Brain microvascular endothelial cell (primary cell): ENCODE results near the gene GSTT2.
"Not testable (repeated sequence)": the region's sequence is repeated elsewhere in the genome, so short reads cannot be mapped to it uniquely, and the experiment has no call there.

Source experiments
- DNase-seq: peaks from one replicate; pipeline ENCODE4 v3.0.0-alpha.2; 2020
- H3K27ac ChIP-seq: fragments of 250-450 bp; sonication (Bioruptor Pico); 2 replicates; pipeline ENCODE4 v1.5.1; 2020; ENCODE audit warnings: mild to moderate bottlenecking, moderate library complexity
- H3K27me3 ChIP-seq: fragments of 250-450 bp; sonication (Bioruptor Pico); replicated peaks from 2 replicates; pipeline ENCODE4 v1.5.1; 2020; ENCODE audit warnings: mild to moderate bottlenecking
- H3K36me3 ChIP-seq: fragments of 250-450 bp; sonication (Bioruptor Pico); replicated peaks from 2 replicates; pipeline ENCODE4 v1.5.1; 2020; ENCODE audit warnings: mild to moderate bottlenecking
- H3K4me3 ChIP-seq: 2 replicates; pipeline ENCODE4 v1.5.1; 2011; ENCODE audit warnings: low read depth, mild to moderate bottlenecking, control low read depth, low read length, moderate library complexity
- in situ Hi-C: cut with HindIII; loops from 2 replicates; pipeline ENCODE4 v1.10.0; 2017; ENCODE audit warnings: low sequenced_read_pairs, low pct_ligation_motif_present
- TF ChIP-seq, protein P1 (sequence below): IDR thresholded peaks from 2 replicates; pipeline ENCODE4 v1.5.1; 2011; ENCODE audit warnings: low read depth, mild to moderate bottlenecking, moderate library complexity, low read length, control low read depth, inconsistent platforms; ENCODE audit errors: missing control alignments

The GSTT2 gene

GRCh38 chr22:23956301-23956900 lies 23.5 kb upstream of the GSTT2 start:
- H3K27ac ChIP-seq, H3K27me3 ChIP-seq, in situ Hi-C loops, H3K4me3 ChIP-seq, H3K36me3 ChIP-seq: not testable (repeated sequence)
- TF ChIP-seq, protein P1, sequence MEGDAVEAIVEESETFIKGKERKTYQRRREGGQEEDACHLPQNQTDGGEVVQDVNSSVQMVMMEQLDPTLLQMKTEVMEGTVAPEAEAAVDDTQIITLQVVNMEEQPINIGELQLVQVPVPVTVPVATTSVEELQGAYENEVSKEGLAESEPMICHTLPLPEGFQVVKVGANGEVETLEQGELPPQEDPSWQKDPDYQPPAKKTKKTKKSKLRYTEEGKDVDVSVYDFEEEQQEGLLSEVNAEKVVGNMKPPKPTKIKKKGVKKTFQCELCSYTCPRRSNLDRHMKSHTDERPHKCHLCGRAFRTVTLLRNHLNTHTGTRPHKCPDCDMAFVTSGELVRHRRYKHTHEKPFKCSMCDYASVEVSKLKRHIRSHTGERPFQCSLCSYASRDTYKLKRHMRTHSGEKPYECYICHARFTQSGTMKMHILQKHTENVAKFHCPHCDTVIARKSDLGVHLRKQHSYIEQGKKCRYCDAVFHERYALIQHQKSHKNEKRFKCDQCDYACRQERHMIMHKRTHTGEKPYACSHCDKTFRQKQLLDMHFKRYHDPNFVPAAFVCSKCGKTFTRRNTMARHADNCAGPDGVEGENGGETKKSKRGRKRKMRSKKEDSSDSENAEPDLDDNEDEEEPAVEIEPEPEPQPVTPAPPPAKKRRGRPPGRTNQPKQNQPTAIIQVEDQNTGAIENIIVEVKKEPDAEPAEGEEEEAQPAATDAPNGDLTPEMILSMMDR, result peak; percentile 81
- DNase-seq, result peak; percentile 63

- H3K36me3 ChIP-seq, H3K27me3 ChIP-seq, in situ Hi-C loops, H3K27ac ChIP-seq, DNase-seq: not testable (repeated sequence)
- H3K4me3 ChIP-seq, result peak within 1 kb of the TSS; percentile 27
These were observed 18.7 kb upstream of the GSTT2 start, which contains the start of gene GSTT2B for GRCh38 chr22:23961084-23961771. Gene GSTT2B, minus strand, starts transcription at chr22:23961195. Its CDS starts 64 bp downstream, at chr22:23961131.

DNA sequence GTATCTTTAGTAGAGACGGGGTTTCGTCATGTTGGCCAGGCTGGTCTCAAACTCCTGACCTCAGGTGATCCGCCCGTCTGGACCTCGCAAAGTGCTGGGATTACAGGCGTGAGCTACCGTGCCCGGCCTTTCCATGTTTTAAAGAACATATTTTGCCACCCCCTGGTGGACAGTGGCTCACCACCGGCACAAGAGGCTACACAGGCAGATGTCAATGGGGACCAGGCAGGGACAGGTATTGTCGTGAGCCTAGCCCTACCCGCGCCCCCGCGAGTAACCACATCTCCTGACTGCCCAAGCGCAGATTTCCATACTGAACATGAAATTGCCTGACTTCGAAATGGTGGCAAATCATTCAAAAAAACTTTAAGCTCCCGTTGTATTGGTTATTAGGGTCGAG lies 13.8 kb upstream of the GSTT2 start:
- H3K27ac ChIP-seq, in situ Hi-C loops, H3K4me3 ChIP-seq, DNase-seq, H3K27me3 ChIP-seq: not testable (repeated sequence)
- H3K36me3 ChIP-seq, result peaks cover 11% of the 10 kb centered on the region

GRCh38 chr22:23966568-23966967 lies 13.4 kb upstream of the GSTT2 start, which contains the start of gene DDTL:
Gene DDTL, plus strand, starts transcription at chr22:23966888. Its CDS starts 27 bp downstream, at chr22:23966915.
- H3K27ac ChIP-seq, in situ Hi-C loops, DNase-seq, H3K27me3 ChIP-seq, H3K4me3 ChIP-seq: not testable (repeated sequence)
- H3K36me3 ChIP-seq, result peaks cover 16% of the 10 kb centered on the region

DNA sequence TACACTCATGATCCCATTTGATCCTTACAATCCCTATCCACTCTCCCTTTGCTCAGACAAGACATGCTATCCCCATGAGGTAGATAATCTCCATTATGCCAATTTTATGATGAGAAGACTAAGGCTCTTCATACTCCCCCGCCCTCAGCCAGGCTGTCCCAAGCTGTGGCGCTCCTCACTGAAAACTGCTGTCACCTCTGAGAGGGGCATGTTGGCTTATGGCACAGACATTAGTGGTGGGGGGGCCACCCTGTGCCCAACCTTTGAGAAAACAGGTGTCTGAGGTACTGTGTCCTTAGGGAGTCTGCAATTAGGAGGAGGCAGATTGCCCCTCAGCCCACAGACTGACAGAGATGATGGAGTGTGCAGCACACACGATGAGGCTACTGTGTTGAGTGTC lies 10.9 kb upstream of the GSTT2 start:
- Histone ChIP-seq H3K4me3 (no peak overlapping the region), H3K36me3 (peaks cover 19% of the 10 kb centered on the region), H3K27me3 (no peaks in the 10 kb centered on the region), H3K27ac (no peak overlapping the region)
- DNase-seq, result no peak
- in situ Hi-C loops, result no loop called here
- TF ChIP-seq, protein P1, result no peak

- in situ Hi-C loops, result no loop called here
- Histone ChIP-seq H3K36me3 (peaks cover 19% of the 10 kb centered on the region), H3K27ac (no peak overlapping the region), H3K27me3 (no peaks in the 10 kb centered on the region), H3K4me3 (no peak overlapping the region)
- TF ChIP-seq, protein P1, result no peak
- DNase-seq, result no peak
These were observed 9.7 kb upstream of the GSTT2 start for GRCh38 chr22:23970201-23970641.

- no peaks in the 10 kb centered on the region for H3K27me3 ChIP-seq
- H3K27ac ChIP-seq, result no peak overlapping the region
- in situ Hi-C loops, result no loop called here
- peaks cover 19% of the 10 kb centered on the region for H3K36me3 ChIP-seq
- TF ChIP-seq, protein P1, result no peak
- H3K4me3 ChIP-seq, result no peak overlapping the region
- no peak for DNase-seq
These were observed 9.0 kb upstream of the GSTT2 start for GRCh38 chr22:23970816-23971486.

DNA sequence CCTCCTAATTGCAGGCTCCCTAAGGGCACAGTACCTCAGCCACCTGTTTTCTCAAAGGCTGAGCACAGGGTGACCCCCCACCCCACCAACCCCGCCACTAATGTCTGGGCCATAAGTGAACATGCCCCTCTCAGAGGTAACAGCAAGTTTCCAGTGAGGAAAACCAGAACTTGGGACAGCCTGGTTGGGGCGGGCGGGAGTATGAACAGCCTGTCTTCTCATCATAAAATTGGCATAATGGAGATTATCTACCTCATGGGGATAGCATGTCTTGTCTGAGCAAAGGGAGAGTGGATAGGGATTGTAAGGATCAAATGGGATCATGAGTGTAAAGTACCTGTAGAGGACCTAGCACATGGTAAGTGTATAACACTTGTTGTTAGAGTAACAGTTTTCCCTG lies 8.0 kb upstream of the GSTT2 start:
- DNase-seq, in situ Hi-C loops, H3K27me3 ChIP-seq, H3K4me3 ChIP-seq, H3K27ac ChIP-seq: not testable (repeated sequence)
- peaks cover 19% of the 10 kb centered on the region for H3K36me3 ChIP-seq

GRCh38 chr22:23974345-23974744 lies 5.6 kb upstream of the GSTT2 start, which contains the start of gene DDT:
Gene DDT, minus strand, starts transcription at chr22:23974441. Its CDS starts 27 bp downstream, at chr22:23974414.
- H3K27me3 ChIP-seq, H3K4me3 ChIP-seq, in situ Hi-C loops, H3K27ac ChIP-seq, DNase-seq: not testable (repeated sequence)
- peaks cover 19% of the 10 kb centered on the region for H3K36me3 ChIP-seq

GRCh38 chr22:23974836-23975352 lies 5.0 kb upstream of the GSTT2 start:
- H3K4me3 ChIP-seq, in situ Hi-C loops, DNase-seq, H3K27ac ChIP-seq, H3K27me3 ChIP-seq: not testable (repeated sequence)
- peaks cover 19% of the 10 kb centered on the region for H3K36me3 ChIP-seq
